ENCODE results near the gene SPATS1. TPM values are rescaled to one million over a fixed set of nuclear protein-coding genes. Genes with fewer than 3 reads are reported as not detected.

The SPATS1 gene
- total RNA-seq, 1 experiment from 2014 or later = not detected

DNA sequence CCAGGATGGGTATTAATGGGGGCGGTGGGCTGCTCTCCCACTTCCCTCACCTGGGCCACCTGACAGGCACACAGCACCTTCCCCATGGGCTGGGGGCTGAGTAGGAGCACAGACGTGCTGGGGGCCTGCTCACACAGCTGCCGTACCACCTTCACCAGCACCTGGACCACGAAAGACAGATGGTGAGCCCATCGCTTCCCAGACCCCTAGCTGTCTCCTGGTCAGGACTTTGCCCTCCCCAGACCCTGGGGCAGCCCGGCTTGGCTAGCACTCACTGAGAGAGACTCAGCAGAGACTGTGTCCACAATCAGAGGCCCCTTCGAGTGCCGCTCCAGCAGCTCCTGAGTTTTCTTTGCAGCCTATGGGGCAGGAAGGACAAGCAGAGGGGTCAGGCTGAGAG lies 41.3 kb upstream of the SPATS1 start:
- Histone ChIP-seq H3K4me1 (ENCODE audit: control insufficient read depth, insufficient read depth, low read length) (peaks cover 8% of the 10 kb centered on the region; the same call in 1 of the 2 replicates), H3K27me3 (ENCODE audit: control insufficient read depth, insufficient read depth, low read length) (peaks cover 10% of the 10 kb centered on the region), H3K27ac (ENCODE audit: low read length) (no peak overlapping the region), H3K4me3 (ENCODE audit: low read depth in 2 of 2, low read length in 2 of 2) (no peak overlapping the region), H3K9me3 (ENCODE audit: control insufficient read depth, insufficient read depth, low read depth, low read length) (no peaks in the 10 kb centered on the region), H3K36me3 (ENCODE audit: control insufficient read depth, insufficient read depth, low read length) (no peaks in the 10 kb centered on the region)
- BruUV-seq (replicated peaks) = no TSS peak
- no peak for DNase-seq (ENCODE audit: low read depth, low spot score)
- POLR2A ChIA-PET = no interaction called here
- in situ Hi-C loops (cut with HindIII; ENCODE audit: low pct_unique_long_range_greater_than_20kb, low sequenced_read_pairs) (no loop called here), intact Hi-C loops (cut with micrococcal nuclease; ENCODE audit: unreplicated experiment) (no loop called here)
- TF ChIP-seq POLR2AphosphoS5 (IDR thresholded peaks at IDR 0.05; ENCODE audit: low read depth, low read length) (no peak), TCF7L2 (IDR thresholded peaks at IDR 0.05; ENCODE audit: low read depth, low read length) (no peak)
- TF ChIP-seq, protein P1, sequence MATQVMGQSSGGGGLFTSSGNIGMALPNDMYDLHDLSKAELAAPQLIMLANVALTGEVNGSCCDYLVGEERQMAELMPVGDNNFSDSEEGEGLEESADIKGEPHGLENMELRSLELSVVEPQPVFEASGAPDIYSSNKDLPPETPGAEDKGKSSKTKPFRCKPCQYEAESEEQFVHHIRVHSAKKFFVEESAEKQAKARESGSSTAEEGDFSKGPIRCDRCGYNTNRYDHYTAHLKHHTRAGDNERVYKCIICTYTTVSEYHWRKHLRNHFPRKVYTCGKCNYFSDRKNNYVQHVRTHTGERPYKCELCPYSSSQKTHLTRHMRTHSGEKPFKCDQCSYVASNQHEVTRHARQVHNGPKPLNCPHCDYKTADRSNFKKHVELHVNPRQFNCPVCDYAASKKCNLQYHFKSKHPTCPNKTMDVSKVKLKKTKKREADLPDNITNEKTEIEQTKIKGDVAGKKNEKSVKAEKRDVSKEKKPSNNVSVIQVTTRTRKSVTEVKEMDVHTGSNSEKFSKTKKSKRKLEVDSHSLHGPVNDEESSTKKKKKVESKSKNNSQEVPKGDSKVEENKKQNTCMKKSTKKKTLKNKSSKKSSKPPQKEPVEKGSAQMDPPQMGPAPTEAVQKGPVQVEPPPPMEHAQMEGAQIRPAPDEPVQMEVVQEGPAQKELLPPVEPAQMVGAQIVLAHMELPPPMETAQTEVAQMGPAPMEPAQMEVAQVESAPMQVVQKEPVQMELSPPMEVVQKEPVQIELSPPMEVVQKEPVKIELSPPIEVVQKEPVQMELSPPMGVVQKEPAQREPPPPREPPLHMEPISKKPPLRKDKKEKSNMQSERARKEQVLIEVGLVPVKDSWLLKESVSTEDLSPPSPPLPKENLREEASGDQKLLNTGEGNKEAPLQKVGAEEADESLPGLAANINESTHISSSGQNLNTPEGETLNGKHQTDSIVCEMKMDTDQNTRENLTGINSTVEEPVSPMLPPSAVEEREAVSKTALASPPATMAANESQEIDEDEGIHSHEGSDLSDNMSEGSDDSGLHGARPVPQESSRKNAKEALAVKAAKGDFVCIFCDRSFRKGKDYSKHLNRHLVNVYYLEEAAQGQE (IDR thresholded peaks at IDR 0.05; ENCODE audit: insufficient read depth in 1 of 2, low read depth in 2 of 2, low read length in 1 of 2) = no peak
- CTCF ChIA-PET = no interaction called here
- no peak for ATAC-seq

DNA sequence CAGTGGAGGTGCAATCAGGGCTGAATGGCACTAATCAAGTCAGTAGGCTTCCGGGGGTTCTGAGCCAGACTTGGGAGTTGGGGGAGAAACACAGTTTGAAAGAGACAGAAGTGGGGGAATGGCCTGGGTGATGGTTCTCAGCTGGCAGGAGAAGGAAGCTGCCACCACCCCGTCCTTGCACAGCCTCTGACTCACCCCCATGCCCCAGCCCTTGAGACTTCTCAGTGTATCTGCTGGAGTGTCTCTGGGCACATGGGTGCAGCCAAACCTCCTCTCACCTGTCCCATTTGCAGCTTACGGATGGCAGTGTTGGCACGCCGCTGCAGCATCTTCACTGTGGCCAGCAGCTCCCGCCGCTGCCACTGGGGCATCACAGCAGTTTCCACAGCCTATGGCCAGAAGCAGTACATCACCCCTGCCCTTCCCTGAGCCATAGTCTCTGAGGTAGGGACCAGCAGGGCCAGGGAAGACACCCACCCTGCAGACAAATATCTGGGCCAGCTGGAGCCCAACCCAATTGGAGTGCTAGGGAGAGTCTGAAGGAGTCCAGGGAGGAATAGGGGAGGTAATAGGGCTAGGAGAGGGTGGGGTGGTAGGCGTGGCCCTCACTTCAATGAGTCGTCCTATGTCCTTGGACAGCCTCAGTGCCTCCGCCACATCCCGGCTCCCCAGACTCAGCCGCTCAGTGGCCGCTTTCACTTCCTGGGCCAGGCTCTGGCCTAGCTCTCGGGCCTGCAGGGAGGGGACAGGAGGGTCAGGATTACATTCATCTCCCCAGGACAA lies 40.5 kb upstream of the SPATS1 start:
- POLR2A ChIA-PET = no interaction called here
- in situ Hi-C loops (cut with HindIII; ENCODE audit: low pct_unique_long_range_greater_than_20kb, low sequenced_read_pairs) = no loop called here
- no TSS peak for BruUV-seq (replicated peaks)
- Histone ChIP-seq H3K27me3 (ENCODE audit: control insufficient read depth, insufficient read depth, low read length) (peaks cover 3% of the 10 kb centered on the region; the same call in 1 of the 2 replicates), H3K4me3 (ENCODE audit: low read depth in 2 of 2, low read length in 2 of 2) (no peak overlapping the region), H3K9me3 (ENCODE audit: control insufficient read depth, insufficient read depth, low read depth, low read length) (no peaks in the 10 kb centered on the region), H3K27ac (ENCODE audit: low read length) (no peak overlapping the region), H3K4me1 (ENCODE audit: control insufficient read depth, insufficient read depth, low read length) (peaks cover 7% of the 10 kb centered on the region; the same call in 1 of the 2 replicates), H3K36me3 (ENCODE audit: control insufficient read depth, insufficient read depth, low read length) (no peaks in the 10 kb centered on the region)
- ATAC-seq = no peak
- CTCF ChIA-PET = interaction anchor here (0.6 kb wide), 1 partner anchor 33 kb away, joined by 4 read pairs; no protein-coding TSS in a partner anchor
- no peak for DNase-seq (ENCODE audit: low read depth, low spot score)
- intact Hi-C loops (cut with micrococcal nuclease; ENCODE audit: unreplicated experiment) = no loop called here
- TF ChIP-seq SIN3A (IDR thresholded peaks at IDR 0.05; ENCODE audit: borderline replicate concordance, insufficient read depth, low read depth, low read length) (no peak), POLR2AphosphoS5 (IDR thresholded peaks at IDR 0.05; ENCODE audit: low read depth, low read length) (no peak), TCF7L2 (IDR thresholded peaks at IDR 0.05; ENCODE audit: low read depth, low read length) (no peak)
- TF ChIP-seq, protein P2, sequence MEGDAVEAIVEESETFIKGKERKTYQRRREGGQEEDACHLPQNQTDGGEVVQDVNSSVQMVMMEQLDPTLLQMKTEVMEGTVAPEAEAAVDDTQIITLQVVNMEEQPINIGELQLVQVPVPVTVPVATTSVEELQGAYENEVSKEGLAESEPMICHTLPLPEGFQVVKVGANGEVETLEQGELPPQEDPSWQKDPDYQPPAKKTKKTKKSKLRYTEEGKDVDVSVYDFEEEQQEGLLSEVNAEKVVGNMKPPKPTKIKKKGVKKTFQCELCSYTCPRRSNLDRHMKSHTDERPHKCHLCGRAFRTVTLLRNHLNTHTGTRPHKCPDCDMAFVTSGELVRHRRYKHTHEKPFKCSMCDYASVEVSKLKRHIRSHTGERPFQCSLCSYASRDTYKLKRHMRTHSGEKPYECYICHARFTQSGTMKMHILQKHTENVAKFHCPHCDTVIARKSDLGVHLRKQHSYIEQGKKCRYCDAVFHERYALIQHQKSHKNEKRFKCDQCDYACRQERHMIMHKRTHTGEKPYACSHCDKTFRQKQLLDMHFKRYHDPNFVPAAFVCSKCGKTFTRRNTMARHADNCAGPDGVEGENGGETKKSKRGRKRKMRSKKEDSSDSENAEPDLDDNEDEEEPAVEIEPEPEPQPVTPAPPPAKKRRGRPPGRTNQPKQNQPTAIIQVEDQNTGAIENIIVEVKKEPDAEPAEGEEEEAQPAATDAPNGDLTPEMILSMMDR (IDR thresholded peaks at IDR 0.05) = no peak
- TF ChIP-seq, protein P1 (IDR thresholded peaks at IDR 0.05; ENCODE audit: insufficient read depth in 1 of 2, low read depth in 2 of 2, low read length in 1 of 2) = no peak

All from Panc1 (cell line).